ENCODE data around the gene UMAD1.
A peak's percentile ranks its signal among the peaks of the same experiment; 100 is the strongest.

The UMAD1 gene

DNA sequence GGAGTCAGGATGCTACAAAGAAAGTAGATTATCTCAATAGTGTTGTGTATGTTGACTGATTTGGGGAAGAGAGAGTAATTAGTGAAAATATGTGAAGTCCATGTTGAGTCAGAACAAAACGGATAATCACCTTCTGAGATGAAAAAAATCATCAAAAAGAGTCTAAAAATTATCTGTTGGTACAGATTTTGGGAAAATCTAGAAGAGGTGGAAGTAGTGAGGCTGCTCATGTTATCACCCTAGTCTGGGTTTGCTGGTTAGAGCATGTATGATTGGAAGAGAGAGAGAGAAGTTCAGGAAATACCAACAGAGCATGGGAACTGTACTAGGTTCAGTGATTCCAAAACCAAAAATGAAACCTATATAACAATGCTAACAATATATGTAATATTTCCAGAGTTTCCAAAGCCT is 65.6 kb downstream of the UMAD1 start:
- TF ChIP-seq CTCF (IDR thresholded peaks at IDR 0.05; ENCODE audit: insufficient read depth, low read length, poor library complexity, severe bottlenecking) = no peak
- H3K36me3 ChIP-seq (ENCODE audit: control insufficient read depth, insufficient read depth, low read length) = no peaks in the 10 kb centered on the region
- no peaks in the 10 kb centered on the region for H3K27me3 ChIP-seq (replicated peaks; ENCODE audit: control insufficient read depth, insufficient read depth, low read length)
- H3K4me3 ChIP-seq (replicated peaks; ENCODE audit: low read depth, low read length) = no peak overlapping the region
- DNase-seq (ENCODE audit: extremely low read depth, insufficient read length) = peak; percentile 44

DNA sequence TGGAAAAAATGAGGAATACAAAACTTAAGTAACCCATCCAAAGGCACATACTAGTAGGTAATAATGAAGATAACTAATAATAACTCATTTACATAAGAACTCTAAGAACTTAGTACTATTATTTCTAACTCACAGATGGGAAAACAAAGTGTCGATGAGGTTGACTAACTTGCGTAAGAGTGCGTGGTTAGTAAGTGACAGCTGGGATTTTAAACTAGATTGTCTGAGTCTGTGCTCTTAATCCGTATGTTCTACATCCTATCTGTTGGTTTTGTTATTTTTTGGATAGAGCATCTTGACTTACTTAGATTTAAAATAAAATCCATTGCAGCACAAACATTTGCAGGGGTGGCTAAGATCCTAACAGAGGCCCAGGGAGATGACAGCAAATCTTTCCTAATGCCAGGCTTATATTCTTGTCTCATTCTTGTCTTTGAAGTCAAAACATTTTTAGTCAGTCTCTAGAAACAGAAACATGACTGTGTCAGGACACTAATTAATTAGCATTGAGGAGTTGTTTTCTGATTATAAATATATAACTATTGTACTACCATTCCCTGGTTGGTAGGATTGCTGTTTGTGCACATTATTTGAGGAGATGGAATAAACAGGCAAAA is 66.1 kb downstream of the UMAD1 start:
- H3K4me3 ChIP-seq (replicated peaks; ENCODE audit: low read depth, low read length) = no peak overlapping the region
- TF ChIP-seq CTCF (IDR thresholded peaks at IDR 0.05; ENCODE audit: insufficient read depth, low read length, poor library complexity, severe bottlenecking) = no peak
- no peak for DNase-seq (ENCODE audit: extremely low read depth, insufficient read length)
- no peaks in the 10 kb centered on the region for H3K36me3 ChIP-seq (ENCODE audit: control insufficient read depth, insufficient read depth, low read length)
- no peaks in the 10 kb centered on the region for H3K27me3 ChIP-seq (replicated peaks; ENCODE audit: control insufficient read depth, insufficient read depth, low read length)

GRCh38 chr7:7707246-7707645 is 66.7 kb downstream of the UMAD1 start:
- Histone ChIP-seq H3K27me3 (replicated peaks; ENCODE audit: control insufficient read depth, insufficient read depth, low read length) (no peaks in the 10 kb centered on the region), H3K36me3 (ENCODE audit: control insufficient read depth, insufficient read depth, low read length) (no peaks in the 10 kb centered on the region), H3K4me3 (replicated peaks; ENCODE audit: low read depth, low read length) (no peak overlapping the region)
- DNase-seq (ENCODE audit: extremely low read depth, insufficient read length) = no peak
- TF ChIP-seq CTCF (IDR thresholded peaks at IDR 0.05; ENCODE audit: insufficient read depth, low read length, poor library complexity, severe bottlenecking) = no peak

DNA sequence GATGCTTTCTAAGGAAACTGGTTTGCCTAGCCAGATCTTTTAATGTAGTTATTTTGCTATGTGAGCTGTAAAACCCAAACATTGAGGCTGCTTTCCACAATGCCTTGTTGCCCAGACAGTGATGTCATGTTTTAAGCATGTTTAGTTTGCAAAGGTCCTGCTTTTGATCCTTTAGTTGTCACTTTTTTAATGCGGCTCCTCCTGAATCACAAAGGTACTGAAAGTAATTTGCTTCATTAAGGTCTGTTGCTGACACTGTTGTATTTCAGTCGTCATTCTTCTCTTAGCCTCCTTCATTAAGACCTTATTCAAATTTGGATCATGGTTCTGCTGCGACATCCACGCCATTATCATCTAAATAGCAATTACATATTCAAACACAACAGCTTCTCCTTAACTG is 67.3 kb downstream of the UMAD1 start:
- no peak for TF ChIP-seq CTCF (IDR thresholded peaks at IDR 0.05; ENCODE audit: insufficient read depth, low read length, poor library complexity, severe bottlenecking)
- Histone ChIP-seq H3K4me3 (replicated peaks; ENCODE audit: low read depth, low read length) (no peak overlapping the region), H3K36me3 (ENCODE audit: control insufficient read depth, insufficient read depth, low read length) (no peaks in the 10 kb centered on the region), H3K27me3 (replicated peaks; ENCODE audit: control insufficient read depth, insufficient read depth, low read length) (no peaks in the 10 kb centered on the region)
- DNase-seq (ENCODE audit: extremely low read depth, insufficient read length) = no peak

DNA sequence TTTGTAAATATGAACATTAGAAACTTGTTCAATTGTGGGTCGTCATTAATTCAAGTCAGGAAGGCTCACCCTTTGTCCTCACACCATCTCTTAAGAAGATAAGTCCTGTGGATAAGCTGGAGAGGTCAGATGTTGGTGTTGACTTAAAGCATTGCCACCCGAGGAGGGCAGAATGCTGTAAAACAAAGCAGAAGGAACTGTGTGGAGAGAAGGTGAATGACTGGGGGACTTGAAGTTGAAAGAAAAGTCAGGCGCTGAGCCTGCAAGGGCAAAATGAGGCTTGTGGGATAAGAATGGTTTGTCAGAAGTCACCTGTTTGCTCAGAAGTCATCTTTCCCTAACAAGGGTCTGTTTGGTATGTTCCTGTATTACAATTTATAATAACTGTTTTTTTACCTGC is 68.7 kb downstream of the UMAD1 start:
- DNase-seq (ENCODE audit: extremely low read depth, insufficient read length) = no peak
- H3K36me3 ChIP-seq (ENCODE audit: control insufficient read depth, insufficient read depth, low read length) = no peaks in the 10 kb centered on the region
- TF ChIP-seq CTCF (IDR thresholded peaks at IDR 0.05; ENCODE audit: insufficient read depth, low read length, poor library complexity, severe bottlenecking) = no peak

DNA sequence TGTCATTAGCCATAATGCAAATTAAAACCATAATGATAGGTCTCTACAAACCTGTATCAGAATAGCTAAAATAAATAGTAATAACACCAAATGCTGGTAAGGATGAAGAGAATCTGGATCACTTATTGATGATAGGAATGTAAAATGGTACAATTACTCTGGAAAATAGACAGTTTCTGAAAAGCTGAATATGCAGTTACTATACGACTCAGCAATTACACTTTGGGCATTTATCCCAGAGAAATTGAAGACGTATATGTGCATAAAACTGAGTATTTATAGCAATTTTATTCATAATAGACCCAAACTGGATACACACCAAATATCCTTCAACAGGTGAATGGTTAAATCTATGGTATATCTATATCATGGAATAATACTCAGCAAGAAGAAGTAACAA is 69.9 kb downstream of the UMAD1 start:
- Histone ChIP-seq H3K27me3 (replicated peaks; ENCODE audit: control insufficient read depth, insufficient read depth, low read length) (no peaks in the 10 kb centered on the region), H3K4me3 (replicated peaks; ENCODE audit: low read depth, low read length) (no peak overlapping the region), H3K36me3 (ENCODE audit: control insufficient read depth, insufficient read depth, low read length) (no peaks in the 10 kb centered on the region)
- no peak for TF ChIP-seq CTCF (IDR thresholded peaks at IDR 0.05; ENCODE audit: insufficient read depth, low read length, poor library complexity, severe bottlenecking)
- DNase-seq (ENCODE audit: extremely low read depth, insufficient read length) = no peak

More for the DNA sequence above, 68.7 kb downstream of the UMAD1 start:
- H3K27me3 ChIP-seq (replicated peaks; ENCODE audit: control insufficient read depth, insufficient read depth, low read length) = no peaks in the 10 kb centered on the region
- no peak overlapping the region for H3K4me3 ChIP-seq (replicated peaks; ENCODE audit: low read depth, low read length)
